Mesothelial cell of epicardium (in vitro differentiated cells): ENCODE data around the gene MORC2. TPM values are rescaled to one million over a fixed set of nuclear protein-coding genes. Genes with fewer than 3 reads are reported as not detected.
A peak's percentile ranks its signal among the peaks of the same experiment; 100 is the strongest.

ENCODE experiments used
- DNase-seq, 2 experiments: peaks; one replicate each; pipeline ENCODE4 v3.0.0; 2021; ENCODE audit warnings: low spot score in 2 of 2; ENCODE audit not compliant: unreplicated experiment in 2 of 2
- H3K27ac Mint-ChIP-seq: 2 replicates; pipeline ENCODE4 v1.8.0; 2021; ENCODE audit warnings: mixed read lengths
- H3K27me3 Mint-ChIP-seq: 2 replicates; pipeline ENCODE4 v1.8.0; 2021; ENCODE audit warnings: low read depth, mixed read lengths
- H3K36me3 Mint-ChIP-seq: 2 replicates; pipeline ENCODE4 v1.8.0; 2021; ENCODE audit warnings: mixed read lengths
- H3K4me1 Mint-ChIP-seq: 2 replicates; pipeline ENCODE4 v1.8.0; 2021; ENCODE audit warnings: mixed read lengths
- H3K4me3 Mint-ChIP-seq: 2 replicates; pipeline ENCODE4 v1.8.0; 2021; ENCODE audit warnings: mild to moderate bottlenecking, moderate library complexity, mixed read lengths
- H3K9me3 Mint-ChIP-seq: 2 replicates; pipeline ENCODE4 v1.8.0; 2021; ENCODE audit warnings: mixed read lengths
- CTCF ChIP-seq: fragments of 200-600 bp; sonication (generic); IDR thresholded peaks from one replicate; pipeline ENCODE4 v1.5.0; 2021; ENCODE audit warnings: antibody characterized with exemption; ENCODE audit not compliant: unreplicated experiment
- total RNA-seq: library from RNA; stranded (reverse); gene quantifications from 3 replicates; pipeline ENCODE4 v1.2.1, GENCODE V29; 2021

Gene MORC2
- total RNA-seq, 1 donor from 2014 or later = 45.1 TPM

GRCh38 chr22:30982512-30982911 is 13.9 kb upstream of the MORC2 start:
- Mint-ChIP-seq H3K27ac (no peak overlapping the region), H3K4me3 (no peak overlapping the region), H3K27me3 (no peaks in the 10 kb centered on the region), H3K9me3 (peaks cover 74% of the 10 kb centered on the region), H3K36me3 (peaks cover 55% of the 10 kb centered on the region), H3K4me1 (no peaks in the 10 kb centered on the region)
- no peak for TF ChIP-seq CTCF
- no peak for DNase-seq

DNA sequence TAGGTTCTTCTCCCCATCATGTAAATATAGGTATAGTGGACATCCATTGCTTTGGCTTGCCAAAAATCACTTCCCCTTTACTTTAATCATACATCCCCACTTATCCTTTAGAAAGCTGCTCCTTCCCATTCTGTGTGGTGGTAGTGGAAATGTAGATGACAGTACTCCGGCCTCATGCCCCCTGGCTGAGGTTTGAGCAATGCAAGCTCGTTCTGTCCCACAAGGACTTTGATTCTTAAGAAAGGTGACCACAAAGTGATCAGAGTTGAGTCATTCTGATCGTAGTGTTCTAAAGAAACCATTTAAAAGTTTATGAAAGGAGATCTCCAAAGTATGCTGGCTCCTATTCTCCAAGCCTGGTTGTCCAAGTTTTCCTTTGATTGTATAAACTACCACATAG is 11.4 kb upstream of the MORC2 start:
- no peaks in the 10 kb centered on the region for H3K27me3 Mint-ChIP-seq
- no peak for DNase-seq
- TF ChIP-seq CTCF = no peak
- peaks cover 74% of the 10 kb centered on the region for H3K36me3 Mint-ChIP-seq
- no peaks in the 10 kb centered on the region for H3K4me1 Mint-ChIP-seq
- H3K4me3 Mint-ChIP-seq = no peak overlapping the region
- peaks cover 88% of the 10 kb centered on the region for H3K9me3 Mint-ChIP-seq
- no peak overlapping the region for H3K27ac Mint-ChIP-seq

- DNase-seq = no peak
- Mint-ChIP-seq H3K9me3 (peaks cover 85% of the 10 kb centered on the region), H3K4me3 (no peak overlapping the region), H3K27me3 (no peaks in the 10 kb centered on the region), H3K4me1 (no peaks in the 10 kb centered on the region), H3K27ac (no peak overlapping the region), H3K36me3 (peaks cover 77% of the 10 kb centered on the region)
- TF ChIP-seq CTCF = no peak
Measured at GRCh38 chr22:30978304-30978962, 9.9 kb upstream of the MORC2 start.

- no peak for TF ChIP-seq CTCF
- peaks cover 78% of the 10 kb centered on the region for H3K36me3 Mint-ChIP-seq
- peaks cover 54% of the 10 kb centered on the region for H3K9me3 Mint-ChIP-seq
- peaks cover 15% of the 10 kb centered on the region for H3K4me1 Mint-ChIP-seq
- H3K4me3 Mint-ChIP-seq = peak overlapping the region; percentile 82
- no peaks in the 10 kb centered on the region for H3K27me3 Mint-ChIP-seq
- H3K27ac Mint-ChIP-seq = peak overlapping the region; percentile 90
- DNase-seq = no peak
Measured at GRCh38 chr22:30970356-30970746, 1.8 kb upstream of the MORC2 start.

DNA sequence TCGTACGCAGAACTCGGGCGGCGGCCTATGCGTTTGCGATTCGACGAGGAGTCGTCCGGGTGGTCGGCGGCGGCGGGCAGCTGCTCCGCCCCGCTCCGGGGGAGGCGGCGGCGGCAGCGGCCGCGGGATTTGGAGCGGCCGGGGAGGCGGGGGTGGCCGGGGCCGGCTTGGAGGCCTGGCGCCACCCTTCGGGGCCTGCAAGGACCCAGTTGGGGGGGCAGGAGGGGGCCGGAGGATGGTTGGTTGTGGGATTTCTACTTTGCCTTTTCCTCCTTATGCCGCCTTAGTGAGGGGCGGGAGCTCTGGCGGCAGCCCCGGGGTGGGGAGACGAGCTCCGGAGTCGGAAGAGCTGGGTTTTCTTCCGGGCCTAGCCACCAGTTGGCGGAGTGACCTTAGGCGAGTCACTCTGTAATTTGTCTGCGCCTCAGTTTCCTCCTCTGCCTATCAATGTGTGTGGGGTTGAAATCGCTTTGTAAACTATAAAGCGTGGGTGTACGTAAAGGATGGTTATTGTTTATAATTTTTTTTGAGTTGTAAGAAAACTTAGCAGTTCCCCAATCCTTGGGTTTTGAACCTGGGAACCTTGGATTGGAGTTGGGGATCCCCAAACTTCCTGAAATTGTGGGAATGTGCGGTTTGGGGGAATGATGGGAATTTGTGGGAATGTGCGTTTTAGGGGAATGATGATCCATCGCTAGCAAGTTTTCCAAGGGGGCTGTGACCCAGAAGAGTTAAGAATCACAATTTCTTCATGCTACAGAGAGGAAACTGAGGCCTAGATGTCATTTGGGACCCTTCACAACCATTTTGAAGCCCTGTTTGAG is 1.2 kb upstream of the MORC2 start:
- no peak for TF ChIP-seq CTCF
- Mint-ChIP-seq H3K36me3 (peaks cover 78% of the 10 kb centered on the region), H3K4me3 (peak overlapping the region; percentile 82), H3K4me1 (peaks cover 15% of the 10 kb centered on the region), H3K27me3 (no peaks in the 10 kb centered on the region), H3K9me3 (peaks cover 54% of the 10 kb centered on the region), H3K27ac (peak overlapping the region; percentile 90)
- no peak for DNase-seq
